T-cell (primary cell): ENCODE results near the gene COIL. TPM values are rescaled to one million over a fixed set of nuclear protein-coding genes. Genes with fewer than 3 reads are reported as not detected.

ENCODE experiments used
- ATAC-seq, 4 experiments: fragments of 200-7000 bp in 3 of 4; fragments of 150-1000 bp in 1 of 4; cut with Tn5 transposase; replicated peaks in 1 of 4; 1 replicate in 3 of 4; 2 replicates in 1 of 4; pipeline ENCODE4 v1.10.0; 2021; ENCODE audit warnings: moderate library complexity in 3 of 4, mild to moderate bottlenecking in 2 of 4, moderate number of reproducible peaks in 1 of 4
- CTCF ChIA-PET, 2 donors: fragments of 300-600 bp; sonication (Branson Sonifier 250); formaldehyde crosslinking; loops; one replicate each; lab custom pipeline; 2022; ENCODE audit warnings: antibody characterized with exemption in 2 of 2; lab: Charles Lee
- POLR2A ChIA-PET, 2 donors: fragments of 300-600 bp; sonication (Branson Sonifier 250); formaldehyde crosslinking; loops; one replicate each; lab custom pipeline; 2022; ENCODE audit warnings: antibody characterized with exemption in 2 of 2; lab: Charles Lee
- DNase-seq, 35 experiments: peaks; one replicate each; pipeline versions ENCODE4 v3.0.0 to v3.0.0-alpha.2; 2013 to 2023
- H3K27ac ChIP-seq: one replicate; pipeline ENCODE4 v1.5.1; 2013; ENCODE audit warnings: low read length
- H3K27me3 ChIP-seq, 2 experiments: replicated peaks in 1 of 2; 1 replicate in 1 of 2; 2 replicates in 1 of 2; pipeline versions ENCODE4 v1.6.1 to v1.7.0; 2013; ENCODE audit warnings: low read length in 1 of 2, mixed read lengths in 1 of 2; ENCODE audit not compliant: control insufficient read depth in 2 of 2, insufficient read depth in 2 of 2; ENCODE audit errors: extremely low read depth in 1 of 2
- H3K36me3 ChIP-seq, 2 donors: 1 replicate in 1 of 2; 2 replicates in 1 of 2; pipeline versions ENCODE4 v1.6.1 to v1.7.0; 2013; ENCODE audit warnings: low read length in 1 of 2; ENCODE audit not compliant: control insufficient read depth in 2 of 2, insufficient read depth in 1 of 2; ENCODE audit errors: extremely low read depth in 1 of 2
- H3K4me1 ChIP-seq, 2 experiments: 1 replicate in 1 of 2; 2 replicates in 1 of 2; pipeline versions ENCODE4 v1.6.1 to v1.7.0; 2013; ENCODE audit warnings: low read length in 2 of 2, mixed read lengths in 1 of 2; ENCODE audit not compliant: insufficient read depth in 2 of 2, control insufficient read depth in 1 of 2; ENCODE audit errors: extremely low read depth in 1 of 2
- H3K4me3 ChIP-seq, 2 donors: 1 replicate in 1 of 2; 2 replicates in 1 of 2; pipeline versions ENCODE4 v1.5.1 to v1.7.0; 2013; ENCODE audit warnings: mild to moderate bottlenecking in 2 of 2, low read length in 1 of 2, moderate library complexity in 1 of 2; ENCODE audit not compliant: control insufficient read depth in 1 of 2; ENCODE audit errors: extremely low read depth in 1 of 2
- H3K9me3 ChIP-seq: 2 replicates; pipeline ENCODE4 v1.7.0; 2013
- H3K27ac Mint-ChIP-seq, 2 donors: one replicate each; pipeline ENCODE4 v1.8.0; 2020 to 2021; ENCODE audit warnings: mild to moderate bottlenecking in 2 of 2, mixed read lengths in 2 of 2
- H3K27me3 Mint-ChIP-seq, 2 donors: one replicate each; pipeline ENCODE4 v1.8.0; 2021 to 2022; ENCODE audit warnings: mixed read lengths in 2 of 2
- H3K36me3 Mint-ChIP-seq: one replicate; pipeline ENCODE4 v1.8.0; 2021; ENCODE audit warnings: mixed read lengths
- H3K4me1 Mint-ChIP-seq, 3 donors: one replicate each; pipeline ENCODE4 v1.8.0; 2020 to 2022; ENCODE audit warnings: mixed read lengths in 3 of 3, mild to moderate bottlenecking in 1 of 3
- H3K4me3 Mint-ChIP-seq, 3 donors: one replicate each; pipeline ENCODE4 v1.8.0; 2020 to 2022; ENCODE audit warnings: mild to moderate bottlenecking in 3 of 3, mixed read lengths in 3 of 3, moderate library complexity in 3 of 3
- H3K9me3 Mint-ChIP-seq, 3 donors: one replicate each; pipeline ENCODE4 v1.8.0; 2020 to 2022; ENCODE audit warnings: mixed read lengths in 3 of 3
- WGBS: methylation state at CpG from one replicate; pipeline ENCODE4 v1.1.5; 2013; ENCODE audit warnings: missing lambda C conversion rate; ENCODE audit not compliant: insufficient coverage; 5-methylcytosine and 5-hydroxymethylcytosine counted together
- total RNA-seq, 35 experiments: library from RNA in 6 of 35; stranded (reverse) in 6 of 35; fragments of 120-200 nt in 1 of 35; gene quantifications; one replicate each; pipeline versions ENCODE4 v1.2.1 to v1.2.4 and lab custom pipeline; 2013 to 2026

Gene COIL
- total RNA-seq, 5 donors from 2014 or later (not counting 1 experiment from before 2014, with no cell fraction given): 14.7 to 19.2 (median 15.7) TPM

DNA sequence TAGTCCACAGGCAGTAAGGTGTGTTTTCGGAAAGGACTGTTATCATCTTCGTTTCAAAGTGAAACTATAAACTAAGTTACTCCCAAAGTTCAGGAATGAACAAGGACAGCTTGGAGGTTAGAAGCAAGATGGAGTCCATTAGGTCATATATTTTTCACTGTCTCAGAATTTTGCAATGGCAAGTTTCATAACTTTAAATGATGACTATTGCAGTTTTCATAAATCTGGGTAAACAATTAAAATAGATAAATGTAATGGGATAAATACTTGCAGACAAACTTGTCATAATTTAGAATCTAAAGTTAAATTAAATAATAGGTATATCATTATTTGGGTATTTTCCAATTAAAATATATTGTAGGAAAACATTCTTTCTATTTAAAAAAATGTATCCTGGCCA is 32.3 kb downstream of the COIL start:
- H3K27me3 ChIP-seq: no peaks in the 10 kb centered on the region
- DNase-seq (no peak), ATAC-seq (no peak)
- no peaks in the 10 kb centered on the region for H3K4me1 Mint-ChIP-seq
- no peak overlapping the region for H3K4me3 ChIP-seq
- H3K4me1 ChIP-seq: no peaks in the 10 kb centered on the region
- H3K9me3 ChIP-seq: no peaks in the 10 kb centered on the region
- H3K27ac Mint-ChIP-seq: no peak overlapping the region
- H3K27me3 Mint-ChIP-seq: no peaks in the 10 kb centered on the region
- H3K27ac ChIP-seq: no peak overlapping the region
- no peaks in the 10 kb centered on the region for H3K36me3 ChIP-seq
- H3K4me3 Mint-ChIP-seq: no peak overlapping the region
- H3K36me3 Mint-ChIP-seq: peaks cover 4% of the 10 kb centered on the region
- ChIA-PET POLR2A (interaction anchor here in 1 of 2 donors (0.6 kb wide), 1 partner anchor 8 kb away, joined by 3 read pairs; no protein-coding TSS in a partner anchor), CTCF (no interaction called here)
- H3K9me3 Mint-ChIP-seq: peaks cover 0 to 6% (median 6%) of the 10 kb centered on the region in 3 donors
- no CpG with 5 or more reads among the region's 2 CpGs for WGBS

DNA sequence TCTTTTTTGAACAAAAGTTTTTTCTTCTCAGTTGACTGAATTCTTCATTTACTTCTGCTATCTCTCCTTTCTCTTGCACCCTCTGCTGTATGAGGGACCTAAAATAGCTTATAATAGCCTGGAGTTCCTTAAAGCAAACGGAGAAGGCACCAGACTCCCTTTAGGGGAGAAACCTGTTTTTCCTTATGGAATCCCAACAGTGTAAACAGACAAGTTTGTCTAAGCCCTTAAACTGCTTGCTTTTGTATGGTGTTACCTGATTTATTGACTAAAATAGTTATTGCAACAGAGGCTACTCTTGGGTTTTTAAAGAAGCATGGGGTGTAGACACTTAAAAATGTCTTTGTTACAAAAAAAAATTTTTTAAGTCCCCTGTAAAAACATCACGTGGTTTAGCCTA is 34.1 kb downstream of the COIL start:
- Histone ChIP-seq H3K27ac (no peak overlapping the region), H3K9me3 (no peaks in the 10 kb centered on the region), H3K36me3 (no peaks in the 10 kb centered on the region), H3K4me1 (no peaks in the 10 kb centered on the region), H3K4me3 (no peak overlapping the region), H3K27me3 (no peaks in the 10 kb centered on the region)
- H3K27ac Mint-ChIP-seq: no peak overlapping the region
- no peak for ATAC-seq
- H3K9me3 Mint-ChIP-seq: peaks cover 0 to 6% (median 6%) of the 10 kb centered on the region in 3 donors
- ChIA-PET CTCF (interaction anchor here (0.7 to 0.8 kb wide), 3 partner anchors 84 to 507 kb away, joined by 3 to 4 read pairs (median 4); no protein-coding TSS in a partner anchor), POLR2A (no interaction called here)
- no peak for DNase-seq
- no peaks in the 10 kb centered on the region for H3K36me3 Mint-ChIP-seq
- no peak overlapping the region for H3K4me3 Mint-ChIP-seq
- no CpG with 5 or more reads among the region's 2 CpGs for WGBS
- H3K27me3 Mint-ChIP-seq: no peaks in the 10 kb centered on the region
- no peaks in the 10 kb centered on the region for H3K4me1 Mint-ChIP-seq

- ChIA-PET POLR2A (no interaction called here), CTCF (interaction anchor here in 1 of 2 donors (0.8 kb wide), 1 partner anchor 84 kb away, joined by 3 read pairs; no protein-coding TSS in a partner anchor)
- H3K9me3 Mint-ChIP-seq: peaks cover 0 to 6% (median 6%) of the 10 kb centered on the region in 3 donors
- no peak overlapping the region for H3K4me3 Mint-ChIP-seq
- H3K27ac ChIP-seq: no peak overlapping the region
- no peak for DNase-seq
- no peaks in the 10 kb centered on the region for H3K27me3 ChIP-seq
- ATAC-seq: no peak
- no peak overlapping the region for H3K4me3 ChIP-seq
- H3K4me1 ChIP-seq: no peaks in the 10 kb centered on the region
- H3K9me3 ChIP-seq: no peaks in the 10 kb centered on the region
- no peaks in the 10 kb centered on the region for H3K4me1 Mint-ChIP-seq
- H3K27ac Mint-ChIP-seq: no peak overlapping the region
- no peaks in the 10 kb centered on the region for H3K36me3 Mint-ChIP-seq
- no peaks in the 10 kb centered on the region for H3K36me3 ChIP-seq
- no peaks in the 10 kb centered on the region for H3K27me3 Mint-ChIP-seq
Measured at GRCh38 chr17:56926270-56926669, 34.6 kb downstream of the COIL start.

GRCh38 chr17:56925088-56925487 is 35.8 kb downstream of the COIL start:
- H3K36me3 Mint-ChIP-seq: no peaks in the 10 kb centered on the region
- Histone ChIP-seq H3K27me3 (no peaks in the 10 kb centered on the region), H3K9me3 (no peaks in the 10 kb centered on the region), H3K27ac (no peak overlapping the region), H3K4me1 (no peaks in the 10 kb centered on the region), H3K36me3 (no peaks in the 10 kb centered on the region), H3K4me3 (no peak overlapping the region)
- no peak for DNase-seq
- WGBS: 100% methylated on average over 2 of the region's 2 CpGs
- ChIA-PET CTCF (no interaction called here), POLR2A (no interaction called here)
- no peaks in the 10 kb centered on the region for H3K4me1 Mint-ChIP-seq
- no peak overlapping the region for H3K4me3 Mint-ChIP-seq
- H3K27ac Mint-ChIP-seq: no peak overlapping the region
- H3K27me3 Mint-ChIP-seq: no peaks in the 10 kb centered on the region
- ATAC-seq: no peak
- H3K9me3 Mint-ChIP-seq: peaks cover 0 to 6% (median 0%) of the 10 kb centered on the region in 3 donors

DNA sequence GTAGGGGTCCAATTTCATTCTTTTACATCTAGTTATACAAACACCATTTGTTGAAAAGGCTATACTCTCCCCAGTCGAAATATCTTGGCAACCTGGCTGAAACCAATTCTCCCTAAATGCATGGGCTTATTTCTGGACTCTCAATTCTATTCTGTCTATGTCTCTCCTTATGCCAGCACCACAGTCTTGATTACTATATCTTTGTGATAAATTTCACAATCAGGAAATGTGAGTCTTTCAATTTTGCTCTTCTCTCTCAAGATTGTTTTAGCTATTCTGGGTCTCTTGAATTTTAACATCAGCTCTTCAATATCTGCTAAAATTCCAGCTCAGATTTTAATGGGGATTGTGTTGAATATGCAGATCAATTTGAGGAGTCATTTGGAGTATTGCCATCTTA is 41.1 kb downstream of the COIL start:
- no peak overlapping the region for H3K27ac ChIP-seq
- no peaks in the 10 kb centered on the region for H3K36me3 ChIP-seq
- CTCF ChIA-PET: no interaction called here
- Mint-ChIP-seq H3K36me3 (no peaks in the 10 kb centered on the region), H3K27ac (no peak overlapping the region), H3K27me3 (no peaks in the 10 kb centered on the region), H3K9me3 (peaks cover 0 to 14% (median 0%) of the 10 kb centered on the region in 3 donors), H3K4me1 (peaks cover 8 to 14% (median 13%) of the 10 kb centered on the region in 3 donors), H3K4me3 (no peak overlapping the region)
- WGBS: no CpG with 5 or more reads among the region's 1 CpG
- H3K4me3 ChIP-seq: no peak overlapping the region
- DNase-seq (no peak), ATAC-seq (no peak)
- peaks cover 3 to 5% of the 10 kb centered on the region in 2 experiments for H3K4me1 ChIP-seq
- POLR2A ChIA-PET: no interaction called here
- H3K27me3 ChIP-seq: no peaks in the 10 kb centered on the region
- peaks cover 3% of the 10 kb centered on the region for H3K9me3 ChIP-seq

- Mint-ChIP-seq H3K4me3 (no peak overlapping the region), H3K9me3 (peaks cover 0 to 14% (median 0%) of the 10 kb centered on the region in 3 donors), H3K27me3 (no peaks in the 10 kb centered on the region), H3K27ac (no peak overlapping the region), H3K4me1 (peaks cover 14 to 19% (median 17%) of the 10 kb centered on the region in 3 donors), H3K36me3 (no peaks in the 10 kb centered on the region)
- H3K36me3 ChIP-seq: no peaks in the 10 kb centered on the region
- no CpG with 5 or more reads among the region's 3 CpGs for WGBS
- CTCF ChIA-PET: no interaction called here
- peaks cover 6 to 12% of the 10 kb centered on the region in 2 experiments for H3K4me1 ChIP-seq
- no peaks in the 10 kb centered on the region for H3K27me3 ChIP-seq
- H3K27ac ChIP-seq: no peak overlapping the region
- DNase-seq (no peak), ATAC-seq (no peak)
- no peak overlapping the region for H3K4me3 ChIP-seq
- POLR2A ChIA-PET: no interaction called here
- peaks cover 3% of the 10 kb centered on the region for H3K9me3 ChIP-seq
Measured at GRCh38 chr17:56918916-56919315, 41.9 kb downstream of the COIL start.
